ENCODE results near the gene RUNX1. TPM values are rescaled to one million over a fixed set of nuclear protein-coding genes. Genes with fewer than 3 reads are reported as not detected.

RUNX1 gene
- total RNA-seq, 4 donors from 2014 or later = 2.9 to 18.7 (median 7.7) TPM

DNA sequence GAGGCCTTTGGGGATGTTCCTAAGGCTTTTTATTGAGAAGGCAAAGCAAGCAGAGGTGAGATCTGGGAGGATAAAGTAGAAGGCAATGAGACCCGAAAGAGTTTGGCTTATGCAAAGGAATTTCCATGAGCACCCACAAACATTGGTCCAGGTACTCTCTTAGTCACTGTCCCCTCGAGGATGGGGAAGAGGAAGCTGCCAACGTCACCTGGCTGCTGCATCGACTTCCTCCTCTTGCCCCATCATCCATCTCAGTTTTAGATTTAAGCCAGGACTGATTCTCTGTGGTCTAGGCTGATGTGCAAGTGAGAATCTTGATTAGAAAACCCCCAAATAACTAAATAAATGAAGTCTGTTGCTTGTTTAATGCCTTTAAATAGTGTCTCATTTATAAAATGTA, 28.7 kb downstream of the RUNX1 start:
- TF ChIP-seq, protein P1, sequence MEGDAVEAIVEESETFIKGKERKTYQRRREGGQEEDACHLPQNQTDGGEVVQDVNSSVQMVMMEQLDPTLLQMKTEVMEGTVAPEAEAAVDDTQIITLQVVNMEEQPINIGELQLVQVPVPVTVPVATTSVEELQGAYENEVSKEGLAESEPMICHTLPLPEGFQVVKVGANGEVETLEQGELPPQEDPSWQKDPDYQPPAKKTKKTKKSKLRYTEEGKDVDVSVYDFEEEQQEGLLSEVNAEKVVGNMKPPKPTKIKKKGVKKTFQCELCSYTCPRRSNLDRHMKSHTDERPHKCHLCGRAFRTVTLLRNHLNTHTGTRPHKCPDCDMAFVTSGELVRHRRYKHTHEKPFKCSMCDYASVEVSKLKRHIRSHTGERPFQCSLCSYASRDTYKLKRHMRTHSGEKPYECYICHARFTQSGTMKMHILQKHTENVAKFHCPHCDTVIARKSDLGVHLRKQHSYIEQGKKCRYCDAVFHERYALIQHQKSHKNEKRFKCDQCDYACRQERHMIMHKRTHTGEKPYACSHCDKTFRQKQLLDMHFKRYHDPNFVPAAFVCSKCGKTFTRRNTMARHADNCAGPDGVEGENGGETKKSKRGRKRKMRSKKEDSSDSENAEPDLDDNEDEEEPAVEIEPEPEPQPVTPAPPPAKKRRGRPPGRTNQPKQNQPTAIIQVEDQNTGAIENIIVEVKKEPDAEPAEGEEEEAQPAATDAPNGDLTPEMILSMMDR (IDR thresholded peaks at IDR 0.05) = no peak
- no peak for TF ChIP-seq POLR2A (IDR thresholded peaks at IDR 0.05)
- H3K4me3 ChIP-seq (replicated peaks in 1 of 3) = no peak overlapping the region
- intact Hi-C loops (cut with DNase I) = no loop called here
- H3K27ac ChIP-seq = no peak overlapping the region
- H3K36me3 ChIP-seq = no peaks in the 10 kb centered on the region
- H3K27me3 ChIP-seq = no peaks in the 10 kb centered on the region
- no peaks in the 10 kb centered on the region for H3K9me3 ChIP-seq
- no peak for DNase-seq
- no peaks in the 10 kb centered on the region for H3K4me1 ChIP-seq
- 74 to 76% methylated on average over 4 of the region's 4 CpGs for WGBS, 2 donors

DNA sequence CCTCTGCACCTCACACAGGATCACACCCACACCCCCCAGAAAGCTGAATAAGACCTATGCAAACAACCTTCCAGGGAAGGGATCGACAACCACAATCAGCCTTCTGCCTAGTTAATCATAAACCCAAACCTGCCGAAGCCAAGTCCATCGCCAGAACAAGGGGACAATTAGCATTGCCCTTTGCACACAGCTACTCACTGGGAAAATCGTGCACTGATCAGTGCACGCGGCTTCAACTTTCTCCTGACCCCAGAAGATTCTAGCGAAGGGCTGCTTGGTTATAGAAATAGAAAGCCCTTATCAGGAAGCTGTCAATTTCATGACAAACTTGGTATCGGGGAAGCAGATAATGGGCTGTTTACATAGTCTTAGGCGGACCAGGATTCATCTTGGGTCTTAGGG, 29.5 kb downstream of the RUNX1 start:
- no peak overlapping the region for H3K27ac ChIP-seq
- intact Hi-C loops (cut with DNase I) = no loop called here
- H3K9me3 ChIP-seq = no peaks in the 10 kb centered on the region
- no peak overlapping the region for H3K4me3 ChIP-seq (replicated peaks in 1 of 3)
- H3K27me3 ChIP-seq = no peaks in the 10 kb centered on the region
- no peak for DNase-seq
- no peaks in the 10 kb centered on the region for H3K36me3 ChIP-seq
- TF ChIP-seq, protein P1 (IDR thresholded peaks at IDR 0.05) = no peak
- TF ChIP-seq POLR2A (IDR thresholded peaks at IDR 0.05) = no peak
- no peaks in the 10 kb centered on the region for H3K4me1 ChIP-seq
- WGBS, 2 donors = 68 to 77% methylated on average over 9 of the region's 9 CpGs

DNA sequence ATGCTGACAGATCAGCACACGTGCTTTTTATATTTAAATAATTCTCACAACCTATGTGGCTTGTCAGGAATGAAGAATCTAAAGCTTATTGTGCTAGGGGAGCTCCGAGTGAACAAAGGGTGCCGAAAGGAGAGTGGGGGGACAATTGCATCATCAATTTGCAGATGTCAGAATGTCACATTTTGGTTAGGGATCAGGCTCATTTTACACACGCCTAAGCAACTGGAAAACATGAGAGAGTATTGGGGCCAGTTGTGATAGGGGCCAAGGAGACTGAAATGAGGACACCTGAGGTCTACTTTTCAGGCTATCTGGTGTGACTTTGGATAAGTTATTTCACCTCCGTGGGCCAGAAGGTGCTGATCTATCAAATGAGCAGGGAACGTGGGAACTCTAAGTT, 31.8 kb downstream of the RUNX1 start:
- Histone ChIP-seq H3K4me3 (replicated peaks in 1 of 3) (no peak overlapping the region), H3K27me3 (no peaks in the 10 kb centered on the region), H3K4me1 (no peaks in the 10 kb centered on the region), H3K36me3 (no peaks in the 10 kb centered on the region), H3K9me3 (no peaks in the 10 kb centered on the region), H3K27ac (no peak overlapping the region)
- WGBS, 2 donors = 80 to 86% methylated on average over 6 of the region's 6 CpGs
- TF ChIP-seq, protein P1 (IDR thresholded peaks at IDR 0.05) = no peak
- TF ChIP-seq POLR2A (IDR thresholded peaks at IDR 0.05) = no peak
- no peak for DNase-seq
- intact Hi-C loops (cut with DNase I) = no loop called here

DNA sequence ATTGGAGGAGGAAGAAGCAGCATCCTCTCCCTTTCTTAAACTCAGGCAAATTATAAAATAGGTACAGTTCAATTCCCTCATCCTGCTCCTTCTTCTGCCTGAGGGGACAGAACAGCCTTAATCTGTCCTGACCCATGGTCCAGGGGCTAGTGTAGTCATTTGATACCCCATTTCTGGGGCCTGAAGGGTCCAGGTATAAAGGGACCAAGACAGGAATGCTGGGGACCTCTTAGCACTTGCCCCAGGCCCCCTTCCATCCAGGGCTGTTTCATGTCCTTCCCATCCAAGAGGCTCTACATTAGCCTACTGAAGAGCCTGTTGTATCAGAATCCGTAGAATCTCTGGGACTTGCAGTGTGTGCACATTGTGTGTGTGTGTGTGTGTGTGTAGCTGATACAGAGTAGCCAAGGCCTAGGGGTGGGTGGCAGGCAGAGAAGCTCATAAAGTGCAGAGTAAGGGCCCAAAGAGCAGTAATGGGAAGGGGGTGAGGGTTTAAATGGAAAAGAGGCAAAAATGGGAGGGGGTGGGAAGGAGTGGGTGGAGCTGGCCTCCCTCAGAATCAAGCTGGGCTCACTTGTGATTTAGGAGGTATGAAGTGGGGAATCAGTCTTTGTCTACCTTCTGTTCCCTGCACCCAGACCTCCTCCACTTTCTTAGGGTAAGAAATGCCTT, 32.4 kb downstream of the RUNX1 start:
- intact Hi-C loops (cut with DNase I) = no loop called here
- 95% methylated on average over 1 of the region's 1 CpG for WGBS, 2 donors

DNA sequence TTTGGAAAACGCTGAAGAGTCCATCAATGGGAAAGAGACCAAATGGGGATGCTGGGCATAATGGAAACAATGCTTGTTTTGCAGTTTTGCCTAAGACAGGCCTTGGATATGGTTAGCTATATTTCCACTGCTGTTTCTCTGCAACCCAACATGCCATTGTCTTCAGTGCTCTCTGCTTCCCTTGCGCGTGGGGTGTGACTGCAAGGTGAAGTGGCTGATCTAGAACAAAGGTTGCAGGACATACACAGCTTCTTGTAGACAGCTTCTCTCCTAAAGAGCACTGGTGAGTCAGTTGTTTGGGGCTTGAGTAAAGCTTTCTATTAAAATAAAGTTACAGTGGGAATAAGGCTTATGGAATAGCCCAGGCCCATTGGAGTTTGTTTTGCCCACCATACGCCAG, 33.0 kb downstream of the RUNX1 start:
- Histone ChIP-seq H3K27ac (no peak overlapping the region), H3K9me3 (no peaks in the 10 kb centered on the region), H3K4me3 (replicated peaks in 1 of 3) (no peak overlapping the region), H3K36me3 (no peaks in the 10 kb centered on the region), H3K4me1 (no peaks in the 10 kb centered on the region), H3K27me3 (no peaks in the 10 kb centered on the region)
- no peak for DNase-seq
- intact Hi-C loops (cut with DNase I) = no loop called here
- WGBS, 2 donors = 89 to 92% methylated on average over 4 of the region's 4 CpGs
- TF ChIP-seq, protein P1 (IDR thresholded peaks at IDR 0.05) = no peak

More for the DNA sequence above, 32.4 kb downstream of the RUNX1 start:
- TF ChIP-seq POLR2A (IDR thresholded peaks at IDR 0.05) = no peak
- TF ChIP-seq, protein P1 (IDR thresholded peaks at IDR 0.05) = no peak
- no peaks in the 10 kb centered on the region for H3K9me3 ChIP-seq
- no peak for DNase-seq
- H3K4me1 ChIP-seq = no peaks in the 10 kb centered on the region
- H3K27me3 ChIP-seq = no peaks in the 10 kb centered on the region
- no peak overlapping the region for H3K27ac ChIP-seq
- H3K36me3 ChIP-seq = no peaks in the 10 kb centered on the region
- H3K4me3 ChIP-seq (replicated peaks in 1 of 3) = no peak overlapping the region
